ENCODE measurements around the gene VWC2. TPM values are rescaled to one million over a fixed set of nuclear protein-coding genes. Genes with fewer than 3 reads are reported as not detected.

Gene VWC2
- total RNA-seq, 1 donor from 2014 or later, result under 0.01 TPM

- H3K27me3 ChIP-seq, result no peaks in the 10 kb centered on the region
- peaks cover 30% of the 10 kb centered on the region for H3K4me1 ChIP-seq
- DNase-seq (ENCODE audit: extremely low spot score in 2 of 2), result no peak
- peak overlapping the region; percentile 47 to 52 for H3K4me3 ChIP-seq
- TF ChIP-seq POLR2A (IDR thresholded peaks at IDR 0.05), result no peak
- TF ChIP-seq CTCF (IDR thresholded peaks at IDR 0.05), result no peak
- intact Hi-C loops (cut with DNase I), result no loop called here
- peak overlapping the region; percentile 39 for H3K27ac ChIP-seq
- H3K9me3 ChIP-seq, result no peaks in the 10 kb centered on the region
- no peaks in the 10 kb centered on the region for H3K36me3 ChIP-seq
Observed at GRCh38 chr7:49775949-49776443, 2.6 kb downstream of the VWC2 start.

GRCh38 chr7:49776994-49777393 is 3.6 kb downstream of the VWC2 start:
- no peak overlapping the region for H3K4me3 ChIP-seq
- H3K27ac ChIP-seq, result no peak overlapping the region
- H3K4me1 ChIP-seq, result peaks cover 30% of the 10 kb centered on the region
- DNase-seq (ENCODE audit: extremely low spot score in 2 of 2), result no peak
- H3K9me3 ChIP-seq, result no peaks in the 10 kb centered on the region
- intact Hi-C loops (cut with DNase I), result no loop called here
- no peaks in the 10 kb centered on the region for H3K36me3 ChIP-seq
- no peaks in the 10 kb centered on the region for H3K27me3 ChIP-seq
- TF ChIP-seq POLR2AphosphoS5 (IDR thresholded peaks at IDR 0.05; ENCODE audit: insufficient read depth in 1 of 2, low read depth in 1 of 2), result no peak
- no peak for TF ChIP-seq CTCF (IDR thresholded peaks at IDR 0.05)
- TF ChIP-seq POLR2A (IDR thresholded peaks at IDR 0.05), result no peak

- intact Hi-C loops (cut with DNase I), result no loop called here
- H3K4me3 ChIP-seq, result no peak overlapping the region
- H3K27ac ChIP-seq, result no peak overlapping the region
- no peaks in the 10 kb centered on the region for H3K36me3 ChIP-seq
- H3K4me1 ChIP-seq, result peaks cover 17% of the 10 kb centered on the region
- TF ChIP-seq POLR2AphosphoS5 (IDR thresholded peaks at IDR 0.05; ENCODE audit: insufficient read depth in 1 of 2, low read depth in 1 of 2) (no peak), POLR2A (IDR thresholded peaks at IDR 0.05) (no peak), CTCF (IDR thresholded peaks at IDR 0.05) (no peak)
- no peak for DNase-seq (ENCODE audit: extremely low spot score in 2 of 2)
- H3K27me3 ChIP-seq, result no peaks in the 10 kb centered on the region
- H3K9me3 ChIP-seq, result no peaks in the 10 kb centered on the region
Observed at GRCh38 chr7:49778731-49779270, 5.4 kb downstream of the VWC2 start.

GRCh38 chr7:49780953-49781352 is 7.5 kb downstream of the VWC2 start:
- no peak for DNase-seq (ENCODE audit: extremely low spot score in 2 of 2)
- Histone ChIP-seq H3K4me1 (peaks cover 2% of the 10 kb centered on the region), H3K4me3 (no peak overlapping the region), H3K27ac (no peak overlapping the region), H3K9me3 (no peaks in the 10 kb centered on the region), H3K36me3 (no peaks in the 10 kb centered on the region), H3K27me3 (no peaks in the 10 kb centered on the region)
- intact Hi-C loops (cut with DNase I), result no loop called here
- no peak for TF ChIP-seq CTCF (IDR thresholded peaks at IDR 0.05)
- TF ChIP-seq POLR2A (IDR thresholded peaks at IDR 0.05), result no peak
- no peak for TF ChIP-seq POLR2AphosphoS5 (IDR thresholded peaks at IDR 0.05; ENCODE audit: insufficient read depth in 1 of 2, low read depth in 1 of 2)

GRCh38 chr7:49781996-49782395 is 8.6 kb downstream of the VWC2 start:
- no peak for DNase-seq (ENCODE audit: extremely low spot score in 2 of 2)
- intact Hi-C loops (cut with DNase I), result no loop called here
- H3K27me3 ChIP-seq, result no peaks in the 10 kb centered on the region

More at GRCh38 chr7:49781996-49782395, 8.6 kb downstream of the VWC2 start:
- no peaks in the 10 kb centered on the region for H3K9me3 ChIP-seq
- no peaks in the 10 kb centered on the region for H3K36me3 ChIP-seq
- TF ChIP-seq POLR2A (IDR thresholded peaks at IDR 0.05) (no peak), CTCF (IDR thresholded peaks at IDR 0.05) (no peak), POLR2AphosphoS5 (IDR thresholded peaks at IDR 0.05; ENCODE audit: insufficient read depth in 1 of 2, low read depth in 1 of 2) (no peak)
- H3K27ac ChIP-seq, result no peak overlapping the region
- no peak overlapping the region for H3K4me3 ChIP-seq
- no peaks in the 10 kb centered on the region for H3K4me1 ChIP-seq
